ENCODE measurements around the gene STAT6.

GRCh38 chr12:57143454-57143853, 32.3 kb upstream of the STAT6 start:
- TF ChIP-seq POLR2A (IDR thresholded peaks at IDR 0.05): no peak
- TF ChIP-seq CTCF (IDR thresholded peaks at IDR 0.05): no peak
- no peak for TF ChIP-seq POLR2AphosphoS5 (IDR thresholded peaks at IDR 0.05)
